ENCODE data around the gene TMEM145.

The TMEM145 gene

GRCh38 chr19:42363614-42364346 is 50.7 kb downstream of the TMEM145 start:
- no peak for DNase-seq

GRCh38 chr19:42366673-42367072 is 53.6 kb downstream of the TMEM145 start:
- DNase-seq: no peak

- DNase-seq: no peak
Measured at GRCh38 chr19:42367929-42368328, 54.8 kb downstream of the TMEM145 start.

GRCh38 chr19:42368360-42368759 is 55.3 kb downstream of the TMEM145 start:
- DNase-seq: no peak

GRCh38 chr19:42368765-42369164 is 55.7 kb downstream of the TMEM145 start:
- DNase-seq: no peak

- DNase-seq: no peak
Measured at GRCh38 chr19:42369433-42370067, 56.4 kb downstream of the TMEM145 start.

GRCh38 chr19:42370068-42370520 is 57.0 kb downstream of the TMEM145 start:
- DNase-seq: no peak

- no peak for DNase-seq
Measured at GRCh38 chr19:42370626-42371175, 57.6 kb downstream of the TMEM145 start.

Measured in fibroblast of skin of scalp (primary cell).